Endothelial cell of umbilical vein (primary cell): ENCODE results near the gene PSD4. TPM values are rescaled to one million over a fixed set of nuclear protein-coding genes. Genes with fewer than 3 reads are reported as not detected.

Source experiments
- BruUV-seq: library from RNA; stranded (reverse); fragments of 400-500 nt; replicated peaks from 2 replicates; lab custom pipeline; 2021; lab: Mats Ljungman, UMichigan
- CTCF ChIA-PET: fragments of 300-600, 350-600 bp; sonication (Branson Sonifier 250); formaldehyde crosslinking; loops from one replicate; lab custom pipeline; 2021; ENCODE audit warnings: antibody characterized with exemption, inconsistent platforms; lab: Charles Lee
- POLR2A ChIA-PET: fragments of 300-600, 350-600 bp; sonication (Branson Sonifier 250); formaldehyde crosslinking; loops from one replicate; lab custom pipeline; 2021; ENCODE audit warnings: antibody characterized with exemption, inconsistent platforms; lab: Charles Lee
- DNase-seq: peaks from one replicate; pipeline ENCODE4 v3.0.0-alpha.2; 2011; ENCODE audit warnings: low read depth, low spot score
- FAIRE-seq: peaks from 2 replicates; lab custom pipeline; 2011; peaks lifted over from hg19 to GRCh38; lab: Jason Lieb, UNC
- H2AFZ ChIP-seq: 2 replicates; pipeline ENCODE4 v1.6.0; 2012; ENCODE audit warnings: low read depth, low read length, control low read depth, inconsistent platforms
- H3K27ac ChIP-seq: 2 replicates; pipeline ENCODE4 v1.5.1; 2011; ENCODE audit warnings: low read depth, mild to moderate bottlenecking, control low read depth, low read length, moderate library complexity; ENCODE audit not compliant: insufficient read depth
- H3K27me3 ChIP-seq, 2 experiments: 2 replicates each; pipeline versions ENCODE4 v1.6.0 to v1.6.1; 2011; ENCODE audit warnings: low read length in 2 of 2, mixed read lengths in 1 of 2; ENCODE audit not compliant: control insufficient read depth in 2 of 2, insufficient read depth in 2 of 2
- H3K36me3 ChIP-seq, 2 experiments: 2 replicates in 1 of 2; 3 replicates in 1 of 2; pipeline ENCODE4 v1.5.1; 2011; ENCODE audit warnings: low read length in 2 of 2, mild to moderate bottlenecking in 1 of 2, moderate library complexity in 1 of 2; ENCODE audit not compliant: control insufficient read depth in 2 of 2, insufficient read depth in 2 of 2; ENCODE audit errors: extremely low read depth in 1 of 2
- H3K4me1 ChIP-seq: 3 replicates; pipeline ENCODE4 v1.5.1; 2011; ENCODE audit warnings: mild to moderate bottlenecking, low read length; ENCODE audit not compliant: control insufficient read depth, insufficient read depth; ENCODE audit errors: extremely low read depth
- H3K4me2 ChIP-seq: 2 replicates; pipeline ENCODE4 v1.6.1; 2011; ENCODE audit warnings: low read length, control low read depth, mixed read lengths; ENCODE audit not compliant: insufficient read depth
- H3K4me3 ChIP-seq, 3 experiments: fragments of 200-600 bp in 1 of 3; sonication (generic), shearing (Covaris generic) in 1 of 3; replicated peaks in 1 of 3; 2 replicates each; pipeline ENCODE4 v1.5.1; 2011 to 2016; ENCODE audit warnings: control low read depth in 3 of 3, low read length in 3 of 3, mild to moderate bottlenecking in 2 of 3, inconsistent platforms in 1 of 3, low read depth in 1 of 3, moderate library complexity in 1 of 3; ENCODE audit not compliant: insufficient read depth in 1 of 3
- H3K79me2 ChIP-seq: 2 replicates; pipeline ENCODE4 v1.6.0; 2012; ENCODE audit warnings: low read length, inconsistent platforms; ENCODE audit not compliant: control insufficient read depth, insufficient read depth
- H3K9ac ChIP-seq: replicated peaks from 2 replicates; pipeline ENCODE3; 2011; ENCODE audit warnings: low read length, control low read depth; ENCODE audit not compliant: insufficient read depth; ENCODE audit errors: extremely low read depth
- H3K9me1 ChIP-seq: replicated peaks from 3 replicates; pipeline ENCODE4 v1.6.0; 2011; ENCODE audit warnings: mild to moderate bottlenecking, low read length; ENCODE audit not compliant: control insufficient read depth, insufficient read depth; ENCODE audit errors: extremely low read depth
- H3K9me3 ChIP-seq: replicated peaks from 2 replicates; pipeline ENCODE4 v1.5.1; 2012; ENCODE audit warnings: low read length, inconsistent platforms; ENCODE audit not compliant: control insufficient read depth, insufficient read depth
- H4K20me1 ChIP-seq: replicated peaks from 2 replicates; pipeline ENCODE3; 2011; ENCODE audit warnings: mild to moderate bottlenecking, low read length; ENCODE audit not compliant: control insufficient read depth, insufficient read depth; ENCODE audit errors: extremely low read depth
- EZH2 ChIP-seq: IDR thresholded peaks from 2 replicates; pipeline ENCODE4 v1.6.1; 2012; ENCODE audit warnings: borderline replicate concordance, low read depth, mild to moderate bottlenecking, moderate library complexity, low read length, inconsistent platforms; ENCODE audit not compliant: severe bottlenecking
- FOS ChIP-seq: IDR thresholded peaks from 2 replicates; pipeline ENCODE4 v1.6.1; 2011; ENCODE audit warnings: mild to moderate bottlenecking, low read length, moderate library complexity, borderline replicate concordance; ENCODE audit not compliant: insufficient read depth
- GATA2 ChIP-seq: IDR thresholded peaks from 2 replicates; pipeline ENCODE4 v1.7.0; 2011; ENCODE audit warnings: low read depth, mild to moderate bottlenecking, moderate library complexity, mixed read lengths, low read length; ENCODE audit not compliant: insufficient read length, insufficient read depth
- JUN ChIP-seq: IDR thresholded peaks from 2 replicates; pipeline ENCODE4 v1.6.1; 2011; ENCODE audit warnings: borderline replicate concordance, low read depth; ENCODE audit not compliant: insufficient read length, insufficient read depth
- MYC ChIP-seq: IDR thresholded peaks from one replicate; pipeline ENCODE4 v1.6.1; 2011; ENCODE audit warnings: mild to moderate bottlenecking, low read depth, low read length
- POLR2A ChIP-seq: IDR thresholded peaks from 2 replicates; pipeline ENCODE4 v1.6.1; 2012; ENCODE audit warnings: low read depth, mild to moderate bottlenecking, control low read depth, low read length
- POLR2AphosphoS5 ChIP-seq: IDR thresholded peaks from 2 replicates; pipeline ENCODE4 v1.6.1; 2012; ENCODE audit warnings: low read depth, mild to moderate bottlenecking, control low read depth, low read length, moderate library complexity; ENCODE audit not compliant: insufficient read depth
- dilution Hi-C: fragments of 300-500 bp; cut with MboI; formaldehyde crosslinking; loops from one replicate; pipeline ENCODE4 v1.15.0; 2019; ENCODE audit warnings: low sequenced_read_pairs; ENCODE audit not compliant: extremely low pct_ligation_motif_present
- intact Hi-C: fragments of 100-400 bp; cut with micrococcal nuclease; formaldehyde crosslinking; loops from one replicate; pipeline ENCODE4 v1.10.0; 2022
- polyA plus RNA-seq, 4 experiments: library from polyadenylated mRNA; depleted of rRNA in 3 of 4; stranded (reverse) in 3 of 4; unstranded in 1 of 4; fragments of >200 nt; gene quantifications; 2 replicates each; pipeline versions ENCODE4 v1.2.1 to v1.2.3, GENCODE V29; 2011 to 2012; ENCODE audit warnings: missing spikeins in 1 of 4
- total RNA-seq: library from RNA; stranded (reverse); gene quantifications from 2 replicates; pipeline ENCODE4 v1.2.3, GENCODE V29; 2021
- TF ChIP-seq, protein P1 (sequence below), 2 donors: IDR thresholded peaks; 1 replicate in 1 of 2; 2 replicates in 1 of 2; pipeline ENCODE4 v1.5.1; 2011; ENCODE audit warnings: low read length in 2 of 2, mild to moderate bottlenecking in 2 of 2, moderate library complexity in 2 of 2, control low read depth in 1 of 2, inconsistent platforms in 1 of 2, low read depth in 1 of 2; ENCODE audit not compliant: insufficient read depth in 1 of 2; ENCODE audit errors: extremely low read depth in 1 of 2
- TF ChIP-seq, protein P2 (sequence below): IDR thresholded peaks from 2 replicates; pipeline ENCODE4 v1.6.1; 2011; ENCODE audit not compliant: insufficient read depth, insufficient read length

Gene PSD4
- total and polyA plus RNA-seq, 2 donors (not counting 3 experiments of a cell fraction or from before 2014, with no cell fraction given): 0.01 to 0.24 TPM

DNA sequence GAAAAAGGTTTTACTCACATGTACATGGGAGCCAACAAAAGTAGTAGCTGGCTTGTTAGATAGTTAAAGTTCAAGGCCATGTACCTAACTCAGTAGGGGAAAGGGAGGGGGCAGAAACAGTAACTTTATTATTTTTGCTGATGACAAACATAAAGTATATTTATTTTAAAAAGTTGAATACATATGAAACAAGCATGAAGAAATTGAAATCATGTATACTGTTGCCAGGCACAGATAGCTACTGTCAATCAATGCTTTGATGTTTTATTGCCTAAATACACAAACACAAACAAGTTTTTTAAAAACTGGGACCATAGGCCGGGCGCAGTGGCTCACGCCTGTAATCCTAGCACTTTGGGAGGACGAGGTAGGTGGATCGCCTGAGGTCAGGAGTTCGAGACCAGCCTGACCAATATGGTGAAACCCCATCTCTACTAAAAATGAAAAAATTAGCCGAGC is 7.6 kb upstream of the PSD4 start:
- Histone ChIP-seq H3K4me2 (no peak overlapping the region), H3K9ac (no peak overlapping the region), H3K79me2 (no peaks in the 10 kb centered on the region), H3K36me3 (no peaks in the 10 kb centered on the region), H3K4me1 (peaks cover 4% of the 10 kb centered on the region), H3K9me3 (no peaks in the 10 kb centered on the region), H4K20me1 (no peaks in the 10 kb centered on the region), H3K27me3 (peaks cover 0 to 23% of the 10 kb centered on the region in 2 experiments), H2AFZ (no peak overlapping the region), H3K27ac (no peak overlapping the region), H3K9me1 (no peaks in the 10 kb centered on the region), H3K4me3 (no peak overlapping the region)
- BruUV-seq: no TSS peak
- dilution Hi-C loops (no loop called here), intact Hi-C loops (no loop called here)
- ChIA-PET CTCF (interaction anchor here (2.0 to 5.3 kb wide), 2 partner anchors 28 to 33 kb away, joined by 9 to 48 read pairs; no protein-coding TSS in a partner anchor), POLR2A (no interaction called here)
- FAIRE-seq (no peak), DNase-seq (no peak)
- no peak for TF ChIP-seq FOS
- TF ChIP-seq, protein P1, sequence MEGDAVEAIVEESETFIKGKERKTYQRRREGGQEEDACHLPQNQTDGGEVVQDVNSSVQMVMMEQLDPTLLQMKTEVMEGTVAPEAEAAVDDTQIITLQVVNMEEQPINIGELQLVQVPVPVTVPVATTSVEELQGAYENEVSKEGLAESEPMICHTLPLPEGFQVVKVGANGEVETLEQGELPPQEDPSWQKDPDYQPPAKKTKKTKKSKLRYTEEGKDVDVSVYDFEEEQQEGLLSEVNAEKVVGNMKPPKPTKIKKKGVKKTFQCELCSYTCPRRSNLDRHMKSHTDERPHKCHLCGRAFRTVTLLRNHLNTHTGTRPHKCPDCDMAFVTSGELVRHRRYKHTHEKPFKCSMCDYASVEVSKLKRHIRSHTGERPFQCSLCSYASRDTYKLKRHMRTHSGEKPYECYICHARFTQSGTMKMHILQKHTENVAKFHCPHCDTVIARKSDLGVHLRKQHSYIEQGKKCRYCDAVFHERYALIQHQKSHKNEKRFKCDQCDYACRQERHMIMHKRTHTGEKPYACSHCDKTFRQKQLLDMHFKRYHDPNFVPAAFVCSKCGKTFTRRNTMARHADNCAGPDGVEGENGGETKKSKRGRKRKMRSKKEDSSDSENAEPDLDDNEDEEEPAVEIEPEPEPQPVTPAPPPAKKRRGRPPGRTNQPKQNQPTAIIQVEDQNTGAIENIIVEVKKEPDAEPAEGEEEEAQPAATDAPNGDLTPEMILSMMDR (IDR thresholded peaks at IDR 0.05; ENCODE audit: extremely low read depth in 1 of 2, insufficient read depth in 1 of 2, low read depth in 1 of 2, low read length in 2 of 2): no peak
- TF ChIP-seq EZH2: no peak
- no peak for TF ChIP-seq JUN
- no peak for TF ChIP-seq POLR2AphosphoS5
- no peak for TF ChIP-seq GATA2
- no peak for TF ChIP-seq POLR2A
- TF ChIP-seq, protein P2, sequence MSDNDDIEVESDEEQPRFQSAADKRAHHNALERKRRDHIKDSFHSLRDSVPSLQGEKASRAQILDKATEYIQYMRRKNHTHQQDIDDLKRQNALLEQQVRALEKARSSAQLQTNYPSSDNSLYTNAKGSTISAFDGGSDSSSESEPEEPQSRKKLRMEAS: no peak
- TF ChIP-seq MYC: no peak
